Cardiac muscle cell (in vitro differentiated cells and primary cell): ENCODE data around the gene KRTAP12-3. TPM values are rescaled to one million over a fixed set of nuclear protein-coding genes. Genes with fewer than 3 reads are reported as not detected.

ENCODE experiments used
- DNase-seq, 2 donors: peaks; one replicate each; pipeline versions ENCODE4 v3.0.0 to v3.0.0-alpha.2; 2010 to 2017; ENCODE audit warnings: low read depth in 1 of 2, low spot score in 1 of 2
- H3K27ac ChIP-seq: fragments of 200-600 bp; sonication (generic); 2 replicates; pipeline ENCODE4 v1.5.1; 2016
- H3K27me3 ChIP-seq: fragments of 200-600 bp; sonication (generic); 2 replicates; pipeline ENCODE4 v1.6.0; 2016; ENCODE audit warnings: control low read depth
- H3K36me3 ChIP-seq: fragments of 200-600 bp; sonication (generic); 2 replicates; pipeline ENCODE4 v1.5.1; 2016; ENCODE audit warnings: control low read depth
- H3K4me1 ChIP-seq: fragments of 200-600 bp; sonication (generic); 2 replicates; pipeline ENCODE4 v1.8.1; 2017; ENCODE audit warnings: low read depth, mild to moderate bottlenecking, mixed run types
- H3K4me3 ChIP-seq: fragments of 200-600 bp; sonication (generic); 2 replicates; pipeline ENCODE4 v1.5.1; 2016; ENCODE audit warnings: mild to moderate bottlenecking
- H3K9me3 ChIP-seq: fragments of 200-600 bp; sonication (generic); 2 replicates; pipeline ENCODE4 v1.5.1; 2017; ENCODE audit warnings: low read depth, mild to moderate bottlenecking, control low read depth
- polyA plus RNA-seq: library from polyadenylated mRNA; unstranded; fragments of >200 nt; fragmentation: Nextera tagmentation; extraction: Ambion mirVana; gene quantifications from 2 replicates; pipeline ENCODE4 v1.2.1, GENCODE V29; 2016
- total RNA-seq: library from RNA; depleted of rRNA; stranded (reverse); fragments of >200 nt; gene quantifications from 2 replicates; pipeline ENCODE4 v1.2.3, GENCODE V29; 2016
- TF ChIP-seq, protein P1 (sequence below): IDR thresholded peaks from 2 replicates; pipeline ENCODE4 v1.5.1; 2012; ENCODE audit warnings: low read depth, mild to moderate bottlenecking, low read length

Gene KRTAP12-3
- total and polyA plus RNA-seq, 2 experiments from 2014 or later, result not detected

DNA sequence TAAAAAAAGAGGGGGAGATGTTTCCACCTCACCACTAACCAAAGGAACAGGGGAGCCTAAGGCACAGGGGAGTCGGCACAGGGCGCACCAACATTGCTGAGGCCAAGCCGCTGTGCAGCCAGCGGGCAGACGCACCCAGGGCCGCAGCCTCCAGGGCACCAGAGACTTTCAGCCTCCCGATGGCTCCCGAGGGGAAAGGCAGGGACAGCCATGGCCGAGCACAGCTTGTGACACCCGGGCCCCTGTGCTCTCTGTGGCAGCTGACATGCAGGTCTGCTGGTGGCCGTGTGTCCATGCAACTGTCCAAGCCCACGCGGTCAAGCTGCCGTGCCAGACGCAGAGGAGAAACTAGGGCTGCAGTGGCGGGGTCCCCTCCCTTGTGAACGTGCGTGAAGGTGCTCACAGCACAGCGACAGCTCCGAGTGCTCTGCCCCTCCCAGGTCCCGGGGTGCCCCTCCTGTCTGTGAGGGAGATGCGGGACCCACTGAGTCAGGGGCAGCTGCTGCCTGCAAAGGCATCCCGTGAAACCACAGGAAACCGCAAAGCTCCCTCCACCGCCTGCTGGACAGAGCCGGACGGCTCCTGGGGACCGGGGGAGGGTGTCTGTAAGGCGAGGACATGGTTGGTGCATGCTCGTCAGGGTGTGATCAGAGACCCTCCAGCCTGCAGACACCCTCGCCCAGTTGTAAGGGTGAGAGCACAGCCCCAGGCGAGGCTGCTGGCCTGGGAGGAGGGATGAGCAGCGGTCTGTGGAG, 9.0 kb upstream of the KRTAP12-3 start:
- Histone ChIP-seq H3K27ac (no peak overlapping the region), H3K4me3 (no peak overlapping the region), H3K4me1 (no peaks in the 10 kb centered on the region), H3K36me3 (no peaks in the 10 kb centered on the region), H3K9me3 (no peaks in the 10 kb centered on the region), H3K27me3 (no peaks in the 10 kb centered on the region)
- DNase-seq, result no peak
- TF ChIP-seq, protein P1, sequence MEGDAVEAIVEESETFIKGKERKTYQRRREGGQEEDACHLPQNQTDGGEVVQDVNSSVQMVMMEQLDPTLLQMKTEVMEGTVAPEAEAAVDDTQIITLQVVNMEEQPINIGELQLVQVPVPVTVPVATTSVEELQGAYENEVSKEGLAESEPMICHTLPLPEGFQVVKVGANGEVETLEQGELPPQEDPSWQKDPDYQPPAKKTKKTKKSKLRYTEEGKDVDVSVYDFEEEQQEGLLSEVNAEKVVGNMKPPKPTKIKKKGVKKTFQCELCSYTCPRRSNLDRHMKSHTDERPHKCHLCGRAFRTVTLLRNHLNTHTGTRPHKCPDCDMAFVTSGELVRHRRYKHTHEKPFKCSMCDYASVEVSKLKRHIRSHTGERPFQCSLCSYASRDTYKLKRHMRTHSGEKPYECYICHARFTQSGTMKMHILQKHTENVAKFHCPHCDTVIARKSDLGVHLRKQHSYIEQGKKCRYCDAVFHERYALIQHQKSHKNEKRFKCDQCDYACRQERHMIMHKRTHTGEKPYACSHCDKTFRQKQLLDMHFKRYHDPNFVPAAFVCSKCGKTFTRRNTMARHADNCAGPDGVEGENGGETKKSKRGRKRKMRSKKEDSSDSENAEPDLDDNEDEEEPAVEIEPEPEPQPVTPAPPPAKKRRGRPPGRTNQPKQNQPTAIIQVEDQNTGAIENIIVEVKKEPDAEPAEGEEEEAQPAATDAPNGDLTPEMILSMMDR, result no peak

DNA sequence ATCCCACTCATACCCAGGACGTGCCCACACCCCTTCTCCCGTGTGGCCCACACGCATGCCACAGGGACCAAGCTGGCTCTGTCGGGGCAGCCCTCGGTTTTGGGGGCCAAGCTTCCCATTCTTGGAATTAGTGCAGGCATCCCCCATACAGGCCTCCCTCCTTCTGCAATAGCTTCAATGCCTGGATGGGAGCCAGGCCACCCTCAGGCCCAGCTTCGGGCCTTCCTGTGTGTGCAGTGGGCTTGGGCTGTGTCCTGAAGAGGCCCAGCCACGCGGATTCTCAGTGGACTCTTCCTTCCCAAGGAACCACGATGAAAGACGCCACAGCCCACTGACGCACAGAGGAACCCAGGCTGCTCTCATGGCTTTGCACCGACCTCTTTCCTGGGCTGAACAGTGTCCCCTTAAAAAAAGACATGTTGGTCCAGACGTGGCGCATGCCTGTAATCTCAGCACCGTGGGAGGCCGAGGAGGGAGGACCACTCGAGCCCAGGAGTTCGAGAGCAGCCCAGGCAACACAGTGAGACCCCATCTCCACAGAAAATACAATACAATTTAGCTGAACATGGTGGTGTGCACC, 8.1 kb upstream of the KRTAP12-3 start:
- no peaks in the 10 kb centered on the region for H3K27me3 ChIP-seq
- TF ChIP-seq, protein P1, result no peak
- no peak for DNase-seq
- no peak overlapping the region for H3K4me3 ChIP-seq
- H3K9me3 ChIP-seq, result no peaks in the 10 kb centered on the region
- H3K4me1 ChIP-seq, result no peaks in the 10 kb centered on the region
- no peak overlapping the region for H3K27ac ChIP-seq
- H3K36me3 ChIP-seq, result no peaks in the 10 kb centered on the region

DNA sequence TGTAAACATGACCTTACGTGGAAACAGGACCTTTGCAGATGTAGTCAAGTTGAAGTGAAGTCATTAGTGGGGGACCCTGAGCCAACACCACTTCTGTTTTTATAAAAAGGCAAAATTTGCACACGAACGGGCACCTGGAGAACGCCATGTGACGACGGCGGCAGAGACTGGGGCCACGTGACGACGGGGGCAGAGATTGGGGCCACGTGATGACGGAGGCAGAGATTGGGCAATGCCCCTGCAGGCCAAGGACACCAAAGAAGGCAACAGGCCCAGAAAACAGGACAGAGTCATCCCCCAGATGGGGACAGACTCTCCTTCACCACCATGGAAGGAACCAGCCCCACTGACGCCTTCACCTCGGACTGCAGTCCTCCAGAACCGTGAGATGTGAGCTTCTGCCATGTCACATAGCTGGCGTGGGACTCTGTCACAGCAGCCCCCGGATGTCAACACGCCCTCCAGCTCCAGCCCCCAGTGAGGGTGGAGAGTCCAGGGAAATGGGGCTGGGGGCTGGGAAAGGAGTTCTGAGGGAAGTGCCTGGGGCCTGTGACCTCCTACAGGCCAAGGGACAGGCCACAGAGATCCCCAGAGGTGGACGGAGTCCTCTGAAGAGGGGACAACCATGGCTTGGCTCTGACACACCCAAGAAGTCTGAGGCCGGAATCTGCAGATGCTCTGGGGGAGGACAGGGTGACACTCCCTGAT, 7.3 kb upstream of the KRTAP12-3 start:
- no peaks in the 10 kb centered on the region for H3K4me1 ChIP-seq
- H3K27ac ChIP-seq, result no peak overlapping the region
- no peaks in the 10 kb centered on the region for H3K36me3 ChIP-seq
- no peak for DNase-seq
- no peaks in the 10 kb centered on the region for H3K27me3 ChIP-seq
- no peaks in the 10 kb centered on the region for H3K9me3 ChIP-seq
- TF ChIP-seq, protein P1, result no peak
- no peak overlapping the region for H3K4me3 ChIP-seq

DNA sequence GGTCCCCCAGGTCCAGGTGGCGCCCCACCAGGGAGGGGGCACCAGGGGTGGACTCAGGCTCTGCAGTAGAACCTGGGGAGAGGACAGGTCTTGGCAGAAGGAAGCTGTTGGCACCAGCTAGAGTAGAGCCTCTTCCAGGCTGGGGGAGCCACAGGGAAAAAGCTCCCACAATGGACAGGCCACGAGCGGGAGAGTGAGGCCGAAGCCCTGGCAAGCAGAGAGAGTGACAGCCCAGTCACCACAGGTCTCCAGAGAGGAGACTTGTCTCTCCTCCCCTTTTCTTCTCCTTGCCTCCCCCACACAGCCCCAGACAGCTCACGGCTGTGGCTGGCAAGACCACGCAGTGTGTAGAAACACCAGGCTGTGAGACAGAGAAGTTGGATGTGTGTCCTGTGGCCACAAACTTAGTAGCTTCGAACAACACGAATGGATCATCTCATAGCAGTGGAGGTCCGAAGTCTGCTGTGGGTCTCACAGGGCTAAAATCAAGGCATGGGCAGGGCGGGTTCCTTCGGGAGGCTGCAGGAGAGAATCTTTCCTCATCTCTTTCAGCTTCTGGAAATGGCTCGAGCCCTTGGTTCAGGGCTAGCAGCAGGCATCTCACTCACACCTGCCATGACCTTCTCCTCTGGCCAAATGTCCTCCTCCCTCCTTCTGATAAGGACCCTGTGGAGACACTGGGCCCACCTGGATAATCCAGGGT, 6.6 kb upstream of the KRTAP12-3 start:
- no peak for DNase-seq
- no peaks in the 10 kb centered on the region for H3K4me1 ChIP-seq
- no peak overlapping the region for H3K27ac ChIP-seq
- H3K9me3 ChIP-seq, result no peaks in the 10 kb centered on the region
- H3K27me3 ChIP-seq, result no peaks in the 10 kb centered on the region
- H3K4me3 ChIP-seq, result no peak overlapping the region
- TF ChIP-seq, protein P1, result no peak
- no peaks in the 10 kb centered on the region for H3K36me3 ChIP-seq

DNA sequence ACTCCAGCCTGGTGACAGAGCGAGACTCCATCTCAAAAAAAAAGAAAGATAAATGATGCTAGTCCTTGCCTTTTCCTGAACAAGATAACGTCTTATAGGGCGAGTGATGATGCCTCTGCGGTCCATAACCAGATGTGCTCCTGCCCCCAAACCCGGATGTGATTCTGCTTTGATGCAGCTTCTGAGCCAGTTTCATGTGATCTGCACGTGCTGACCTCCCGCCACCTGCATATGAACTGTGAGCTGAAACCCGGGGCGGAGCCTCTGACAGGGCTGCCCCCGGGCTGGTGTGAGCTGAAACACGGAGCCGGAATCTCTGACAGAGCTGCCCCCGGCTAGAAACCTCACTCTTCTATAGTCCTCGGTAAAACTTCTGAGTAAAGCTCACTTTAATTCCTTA, 4.6 kb upstream of the KRTAP12-3 start:
- no peaks in the 10 kb centered on the region for H3K27me3 ChIP-seq
- DNase-seq, result no peak
- no peaks in the 10 kb centered on the region for H3K4me1 ChIP-seq
- TF ChIP-seq, protein P1, result no peak
- H3K9me3 ChIP-seq, result no peaks in the 10 kb centered on the region
- H3K27ac ChIP-seq, result no peak overlapping the region
- H3K36me3 ChIP-seq, result no peaks in the 10 kb centered on the region
- no peak overlapping the region for H3K4me3 ChIP-seq
